ENCODE measurements around the gene PTPN5.

PTPN5 gene

DNA sequence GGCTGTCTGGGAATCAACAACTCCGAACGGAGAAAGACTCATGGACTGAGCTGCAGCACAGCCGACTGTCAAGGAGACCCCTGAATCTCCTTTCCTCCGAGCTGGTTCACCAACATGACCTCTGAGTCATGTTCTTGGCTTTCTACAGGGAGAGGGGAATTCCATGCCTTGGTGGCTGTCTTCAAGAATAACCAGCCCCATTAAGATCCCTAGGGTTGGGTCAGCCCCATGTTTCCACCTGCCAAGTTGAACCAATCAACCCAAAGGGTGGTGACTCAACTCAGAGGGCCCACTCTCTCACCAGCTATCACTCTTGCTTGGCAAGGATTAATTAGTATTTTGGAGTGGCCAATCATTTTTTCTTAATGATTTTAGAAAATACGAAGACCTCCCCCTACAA is 37.3 kb downstream of the PTPN5 start:
- DNase-seq (ENCODE audit: low read depth), result no peak
- TF ChIP-seq, protein P1, sequence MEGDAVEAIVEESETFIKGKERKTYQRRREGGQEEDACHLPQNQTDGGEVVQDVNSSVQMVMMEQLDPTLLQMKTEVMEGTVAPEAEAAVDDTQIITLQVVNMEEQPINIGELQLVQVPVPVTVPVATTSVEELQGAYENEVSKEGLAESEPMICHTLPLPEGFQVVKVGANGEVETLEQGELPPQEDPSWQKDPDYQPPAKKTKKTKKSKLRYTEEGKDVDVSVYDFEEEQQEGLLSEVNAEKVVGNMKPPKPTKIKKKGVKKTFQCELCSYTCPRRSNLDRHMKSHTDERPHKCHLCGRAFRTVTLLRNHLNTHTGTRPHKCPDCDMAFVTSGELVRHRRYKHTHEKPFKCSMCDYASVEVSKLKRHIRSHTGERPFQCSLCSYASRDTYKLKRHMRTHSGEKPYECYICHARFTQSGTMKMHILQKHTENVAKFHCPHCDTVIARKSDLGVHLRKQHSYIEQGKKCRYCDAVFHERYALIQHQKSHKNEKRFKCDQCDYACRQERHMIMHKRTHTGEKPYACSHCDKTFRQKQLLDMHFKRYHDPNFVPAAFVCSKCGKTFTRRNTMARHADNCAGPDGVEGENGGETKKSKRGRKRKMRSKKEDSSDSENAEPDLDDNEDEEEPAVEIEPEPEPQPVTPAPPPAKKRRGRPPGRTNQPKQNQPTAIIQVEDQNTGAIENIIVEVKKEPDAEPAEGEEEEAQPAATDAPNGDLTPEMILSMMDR (conservative IDR thresholded peaks at IDR 0.05; ENCODE audit: low read depth, low read length), result no peak
- H3K4me3 ChIP-seq (ENCODE audit: low read length), result no peak overlapping the region

DNA sequence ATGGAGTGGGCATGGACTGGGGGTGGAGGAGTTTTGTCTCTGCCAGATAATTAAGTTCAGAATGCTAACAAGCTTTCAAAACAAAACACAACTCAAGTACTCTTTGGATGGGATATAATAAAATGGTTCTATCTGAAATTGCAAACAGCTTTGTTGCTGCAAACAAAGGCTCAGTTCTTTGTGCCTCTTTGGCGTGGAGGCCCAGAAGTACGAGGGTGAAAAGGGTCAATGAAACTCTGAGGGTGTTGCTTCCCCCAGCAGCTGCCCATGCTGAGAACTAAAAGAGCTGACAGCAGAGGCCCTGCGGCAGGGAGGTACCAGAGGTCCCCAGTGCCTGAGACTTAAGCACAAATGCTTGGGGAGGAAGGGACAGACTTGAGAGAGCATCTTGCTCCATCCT is 39.1 kb downstream of the PTPN5 start:
- TF ChIP-seq, protein P1 (conservative IDR thresholded peaks at IDR 0.05; ENCODE audit: low read depth, low read length), result no peak
- H3K4me3 ChIP-seq (ENCODE audit: low read length), result no peak overlapping the region
- DNase-seq (ENCODE audit: low read depth), result no peak

GRCh38 chr11:18750944-18751343 is 40.7 kb downstream of the PTPN5 start:
- TF ChIP-seq, protein P1 (conservative IDR thresholded peaks at IDR 0.05; ENCODE audit: low read depth, low read length), result no peak
- DNase-seq (ENCODE audit: low read depth), result no peak
- no peak overlapping the region for H3K4me3 ChIP-seq (ENCODE audit: low read length)

- H3K4me3 ChIP-seq (ENCODE audit: low read length), result no peak overlapping the region
- TF ChIP-seq, protein P1 (conservative IDR thresholded peaks at IDR 0.05; ENCODE audit: low read depth, low read length), result no peak
- DNase-seq (ENCODE audit: low read depth), result peak; percentile 46
These were observed 41.8 kb downstream of the PTPN5 start for GRCh38 chr11:18749681-18750319.

GRCh38 chr11:18748766-18749365 is 42.7 kb downstream of the PTPN5 start:
- no peak overlapping the region for H3K4me3 ChIP-seq (ENCODE audit: low read length)
- no peak for DNase-seq (ENCODE audit: low read depth)
- TF ChIP-seq, protein P1 (conservative IDR thresholded peaks at IDR 0.05; ENCODE audit: low read depth, low read length), result no peak

- TF ChIP-seq, protein P1 (conservative IDR thresholded peaks at IDR 0.05; ENCODE audit: low read depth, low read length), result no peak
- H3K4me3 ChIP-seq (ENCODE audit: low read length), result no peak overlapping the region
- DNase-seq (ENCODE audit: low read depth), result no peak
These were observed 46.3 kb downstream of the PTPN5 start for GRCh38 chr11:18745251-18745650.

- TF ChIP-seq, protein P1 (conservative IDR thresholded peaks at IDR 0.05; ENCODE audit: low read depth, low read length), result no peak
- no peak for DNase-seq (ENCODE audit: low read depth)
- H3K4me3 ChIP-seq (ENCODE audit: low read length), result no peak overlapping the region
These were observed 47.6 kb downstream of the PTPN5 start for GRCh38 chr11:18743900-18744514.
